GM12878 (cell line): ENCODE data around the gene DOCK7. TPM values are rescaled to one million over a fixed set of nuclear protein-coding genes. Genes with fewer than 3 reads are reported as not detected.
A peak's percentile ranks its signal among the peaks of the same experiment; 100 is the strongest.

Experiments
- ATAC-seq: fragments of 200-7000 bp; cut with Tn5 transposase; 3 replicates; pipeline ENCODE4 v1.9.1; 2020; ENCODE audit warnings: mild to moderate bottlenecking, moderate library complexity
- BruUV-seq: library from RNA; stranded (reverse); fragments of 400-500 nt; replicated peaks from 2 replicates; lab custom pipeline; 2021; lab: Mats Ljungman, UMichigan
- CTCF ChIA-PET: fragments of 300-600 bp; sonication (Branson Sonifier 250); formaldehyde crosslinking; extraction: SDS; loops from one replicate; lab custom pipeline; 2021; ENCODE audit warnings: inconsistent platforms; lab: Yijun Ruan, JAX
- POLR2A ChIA-PET: fragments of 350-600 bp; formaldehyde crosslinking; extraction: SDS; loops from one replicate; lab custom pipeline; 2021; ENCODE audit warnings: inconsistent platforms; lab: Charles Lee
- RAD21 ChIA-PET: fragments of 300-600 bp; sonication (Branson Sonifier 250); formaldehyde crosslinking; loops from one replicate; lab custom pipeline; 2023; ENCODE audit warnings: antibody characterized with exemption; ENCODE audit not compliant: unreplicated experiment; lab: Charles Lee
- SMC1A ChIA-PET: fragments of 300-600 bp; sonication (Branson Sonifier 250); formaldehyde crosslinking; loops from one replicate; lab custom pipeline; 2023; ENCODE audit not compliant: unreplicated experiment, uncharacterized antibody; lab: Charles Lee
- DNase-seq: peaks from one replicate; pipeline ENCODE4 v3.0.0-alpha.2; 2011; ENCODE audit warnings: low read depth, low spot score
- FAIRE-seq: peaks from 3 replicates; lab custom pipeline; 2011; peaks lifted over from hg19 to GRCh38; lab: Jason Lieb, UNC
- H2AFZ ChIP-seq: 2 replicates; pipeline ENCODE4 v1.6.0; 2011; ENCODE audit warnings: low read depth, low read length, control low read depth; ENCODE audit not compliant: control insufficient read depth
- H3K27ac ChIP-seq: 2 replicates; pipeline ENCODE4 v1.5.1; 2011; ENCODE audit warnings: control low read depth; ENCODE audit not compliant: control insufficient read depth, insufficient read depth
- H3K27me3 ChIP-seq, 2 experiments: replicated peaks in 1 of 2; 2 replicates each; pipeline versions ENCODE4 v1.6.0 to v1.6.1; 2011; ENCODE audit warnings: low read length in 1 of 2; ENCODE audit not compliant: control insufficient read depth in 2 of 2, insufficient read depth in 2 of 2
- H3K36me3 ChIP-seq, 2 experiments: 2 replicates each; pipeline ENCODE4 v1.5.1; 2011; ENCODE audit warnings: low read length in 1 of 2; ENCODE audit not compliant: control insufficient read depth in 2 of 2, insufficient read depth in 2 of 2
- H3K4me1 ChIP-seq: 2 replicates; pipeline ENCODE4 v1.6.1; 2011; ENCODE audit warnings: mild to moderate bottlenecking, low read length, moderate library complexity, mixed read lengths; ENCODE audit not compliant: control insufficient read depth, insufficient read depth
- H3K4me2 ChIP-seq: 2 replicates; pipeline ENCODE4 v1.6.0; 2011; ENCODE audit warnings: control low read depth; ENCODE audit not compliant: control insufficient read depth, insufficient read depth
- H3K4me3 ChIP-seq: fragments of 200-600 bp; sonication (generic); 2 replicates; pipeline ENCODE4 v1.5.1; 2016
- H3K79me2 ChIP-seq: 2 replicates; pipeline ENCODE4 v1.6.0; 2011; ENCODE audit warnings: low read length; ENCODE audit not compliant: control insufficient read depth, insufficient read depth
- H3K9ac ChIP-seq: 2 replicates; pipeline ENCODE4 v1.8.0; 2011; ENCODE audit warnings: low read length, control low read depth, mixed read lengths; ENCODE audit not compliant: control insufficient read depth, insufficient read depth
- H3K9me3 ChIP-seq: replicated peaks from 3 replicates; pipeline ENCODE4 v1.5.1; 2011; ENCODE audit warnings: mild to moderate bottlenecking, low read length; ENCODE audit not compliant: control insufficient read depth, insufficient read depth
- H4K20me1 ChIP-seq: 2 replicates; pipeline ENCODE4 v1.6.0; 2011; ENCODE audit not compliant: control insufficient read depth, insufficient read depth
- E2F8 ChIP-seq: fragments of 450-650 bp; IDR thresholded peaks from 2 replicates; pipeline ENCODE4 v1.6.1; 2018; ENCODE audit warnings: mild to moderate bottlenecking, low read depth, moderate library complexity; ENCODE audit not compliant: partially characterized antibody
- ETV6 ChIP-seq, 2 experiments: fragments of 450-650 bp in 1 of 2; IDR thresholded peaks in 1 of 2; conservative IDR thresholded peaks in 1 of 2; 2 replicates each; pipeline ENCODE4 v1.6.1; 2014; ENCODE audit warnings: antibody characterized with exemption in 1 of 2, borderline replicate concordance in 1 of 2, low read depth in 1 of 2, mild to moderate bottlenecking in 1 of 2, moderate library complexity in 1 of 2
- PBX3 ChIP-seq: IDR thresholded peaks from 2 replicates; pipeline ENCODE4 v1.6.1; 2011; ENCODE audit warnings: mild to moderate bottlenecking, low read depth, low read length, moderate library complexity; ENCODE audit not compliant: insufficient replicate concordance
- RAD51 ChIP-seq: fragments of 450-650 bp; IDR thresholded peaks from 2 replicates; pipeline ENCODE4 v1.6.1; 2016; ENCODE audit warnings: moderate library complexity, mild to moderate bottlenecking, inconsistent platforms
- YBX1 ChIP-seq: fragments of 450-650 bp; IDR thresholded peaks from 2 replicates; pipeline ENCODE4 v1.6.1; 2016; ENCODE audit warnings: antibody characterized with exemption
- ZBTB11 ChIP-seq: fragments of 450-650 bp; formaldehyde crosslinking; IDR thresholded peaks from 2 replicates; pipeline ENCODE4 v1.5.0; 2022; ENCODE audit warnings: mild to moderate bottlenecking, missing genetic modification characterization
- WGBS: methylation state at CpG from one replicate; pipeline ENCODE4 v1.1.6; 2016; ENCODE audit warnings: low lambda C conversion rate; ENCODE audit not compliant: insufficient replicate concordance, insufficient coverage; ENCODE audit errors: missing lambda C conversion rate; 5-methylcytosine and 5-hydroxymethylcytosine counted together
- in situ Hi-C: fragments of 300-500 bp; cut with MboI; formaldehyde crosslinking; loops from 9 replicates; pipeline ENCODE4 v1.14.3; 2018; ENCODE audit warnings: mixed read lengths
- intact Hi-C: fragments of 100-400 bp; cut with micrococcal nuclease; formaldehyde crosslinking; loops from one replicate; pipeline ENCODE4 v1.14.2; 2022; ENCODE audit not compliant: unreplicated experiment
- polyA plus RNA-seq, 11 experiments: library from polyadenylated mRNA; depleted of rRNA in 4 of 11; unstranded in 6 of 11; stranded (reverse) in 5 of 11; fragments of >200 nt; fragmentation: Nextera tagmentation in 4 of 11; fragmentation: Illumina TruSeq in 1 of 11; extraction: Ambion mirVana in 4 of 11; extraction: Trizol in 1 of 11; gene quantifications; 1 replicate in 1 of 11; 2 replicates in 10 of 11; pipeline versions ENCODE4 v1.2.1 to v1.2.3, GENCODE V29; 2011 to 2016; ENCODE audit warnings: inconsistent platforms in 2 of 11, missing spikeins in 2 of 11, low read depth in 1 of 11
- total RNA-seq, 4 experiments: library from RNA; depleted of rRNA in 3 of 4; stranded (reverse); fragments of >200 nt in 3 of 4; fragmentation: Illumina TruSeq in 1 of 4; extraction: Trizol in 1 of 4; gene quantifications; 2 replicates each; pipeline versions ENCODE4 v1.2.1 to v1.2.3, GENCODE V29; 2013 to 2021

The DOCK7 gene
- total and polyA plus RNA-seq, 10 of the 15 experiments (the other 5 are each of a cell fraction or from before 2014, with no cell fraction given), result 4.8 to 34.6 (median 26.9) TPM

- Histone ChIP-seq H3K9me3 (no peaks in the 10 kb centered on the region), H3K79me2 (no peaks in the 10 kb centered on the region), H3K4me1 (peaks cover 5% of the 10 kb centered on the region), H4K20me1 (no peaks in the 10 kb centered on the region), H3K9ac (peak overlapping the region; percentile 44), H3K4me3 (no peak overlapping the region), H3K27me3 (no peaks in the 10 kb centered on the region), H3K36me3 (no peaks in the 10 kb centered on the region; a peak in 1 of 4 replicates), H3K27ac (peak overlapping the region; percentile 53), H3K4me2 (peak overlapping the region; percentile 44; the same call in 1 of the 2 replicates), H2AFZ (peak overlapping the region; percentile 77)
- FAIRE-seq (no peak), ATAC-seq (peak; percentile 31), DNase-seq (no peak)
- SMC1A ChIA-PET, result interaction anchor here (0.9 to 1.9 kb wide), 5 partner anchors 11 to 261 kb away, joined by 3 to 5 read pairs (median 3); no protein-coding TSS in a partner anchor
- POLR2A ChIA-PET, result interaction anchor here (0.6 kb wide), 1 partner anchor 44 kb away, joined by 3 read pairs; no protein-coding TSS in a partner anchor
- in situ Hi-C loops (no loop called here), intact Hi-C loops (no loop called here)
- BruUV-seq, result no TSS peak
- RAD21 ChIA-PET, result no interaction called here
- 39% methylated on average over 5 of the region's 5 CpGs for WGBS
- TF ChIP-seq YBX1, result no peak
- peak; percentile 53; the same call in 1 of the 2 replicates for TF ChIP-seq RAD51
- CTCF ChIA-PET, result interaction anchor here (0.7 to 1.5 kb wide), 3 partner anchors 305 to 1907 kb away, joined by 3 to 4 read pairs (median 3); no protein-coding TSS in a partner anchor
Measured at GRCh38 chr1:62484824-62485468, 203.2 kb downstream of the DOCK7 start.

DNA sequence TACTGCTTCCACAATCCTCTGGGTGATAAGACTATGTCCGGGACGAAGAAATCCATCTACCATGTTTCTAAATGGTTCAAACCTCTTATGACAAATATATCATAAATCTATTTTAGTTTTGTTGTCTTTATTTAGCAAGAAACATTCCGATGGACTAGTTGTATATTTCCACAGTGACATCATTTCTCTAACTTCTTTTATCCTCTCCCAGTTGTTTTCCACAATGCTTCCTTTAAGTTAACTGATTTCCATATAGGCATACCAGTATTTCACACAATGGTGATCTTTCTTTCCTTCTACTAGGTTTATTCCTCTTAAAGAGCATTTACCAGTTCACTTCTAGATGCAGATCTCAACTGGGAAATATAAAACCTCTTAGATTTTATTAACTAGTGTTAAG, 206.5 kb downstream of the DOCK7 start:
- Histone ChIP-seq H2AFZ (no peak overlapping the region), H3K27me3 (no peaks in the 10 kb centered on the region), H4K20me1 (no peaks in the 10 kb centered on the region), H3K4me1 (peaks cover 5% of the 10 kb centered on the region), H3K36me3 (no peaks in the 10 kb centered on the region; a peak in 1 of 4 replicates), H3K4me3 (no peak overlapping the region), H3K27ac (no peak overlapping the region), H3K9me3 (no peaks in the 10 kb centered on the region), H3K79me2 (no peaks in the 10 kb centered on the region), H3K9ac (no peak overlapping the region), H3K4me2 (no peak overlapping the region)
- intact Hi-C loops, result no loop called here
- SMC1A ChIA-PET, result no interaction called here
- in situ Hi-C loops, result no loop called here
- POLR2A ChIA-PET, result no interaction called here
- BruUV-seq, result no TSS peak
- CTCF ChIA-PET, result no interaction called here
- FAIRE-seq, result no peak
- no peak for DNase-seq
- 67% methylated on average over 3 of the region's 3 CpGs for whole genome bisulfite sequencing
- RAD21 ChIA-PET, result no interaction called here
- no peak for ATAC-seq
- TF ChIP-seq ETV6 (conservative IDR thresholded peaks at IDR 0.05 in 1 of 2, IDR thresholded peaks at IDR 0.05 in 1 of 2; ENCODE audit: borderline replicate concordance in 1 of 2, low read depth in 1 of 2), result no peak
- TF ChIP-seq E2F8, result no peak
- no peak for TF ChIP-seq ZBTB11 (CRISPR knock-in tag)
- no peak for TF ChIP-seq PBX3
